A549 treated with CpdA at 1 μM for 4 hours (cell line): ENCODE measurements around the gene PLAU. TPM values are rescaled to one million over a fixed set of nuclear protein-coding genes. Genes with fewer than 3 reads are reported as not detected.

Experiments used
- total RNA-seq: library from RNA; stranded (reverse); fragments of 200-300 nt; extraction: Qiagen RNA extraction; gene quantifications from 5 replicates; pipeline ENCODE4 v1.2.3, GENCODE V29; 2022; ENCODE audit warnings: low read depth

Gene PLAU
- total RNA-seq = 155 to 168 TPM (median 161 TPM) in 5 replicates

GRCh38 chr10:73910764-73911552, at the start of gene PLAU:
Gene PLAU, plus strand, starts transcription at chr10:73911132. Its CDS starts 424 bp downstream, at chr10:73911556.

GRCh38 chr10:73874267-73875138, 36.4 kb upstream of the PLAU start, which contains the start of gene CAMK2G:
Gene CAMK2G, minus strand, starts transcription at chr10:73874555. Its CDS starts 94 bp downstream, at chr10:73874461.

Other genes with a start within 250 kb of the PLAU start
- 2.3 to 3.5 TPM (median 2.5 TPM) in 5 replicates for gene AGAP5, start 213.0 kb upstream of the PLAU start, total RNA-seq
- 54.4 to 65.8 TPM (median 63.6 TPM) in 5 replicates for gene SEC24C, start 166.8 kb upstream of the PLAU start, total RNA-seq
- gene CHCHD1, start 129.1 kb upstream of the PLAU start, total RNA-seq = 54.1 to 75.5 TPM (median 70.1 TPM) in 5 replicates
- 30.2 to 48.2 TPM (median 46.1 TPM) in 5 replicates for gene ZSWIM8, start 125.5 kb upstream of the PLAU start, total RNA-seq
- gene NDST2, start 99.5 kb upstream of the PLAU start, total RNA-seq = 12.0 to 17.7 TPM (median 16.8 TPM) in 5 replicates
- gene CAMK2G, start 36.6 kb upstream of the PLAU start, total RNA-seq = 16.9 to 19.9 TPM (median 19.5 TPM) in 5 replicates
- gene VCL, start 87.0 kb downstream of the PLAU start, total RNA-seq = 92.2 to 132 TPM (median 119 TPM) in 5 replicates
- 28.7 to 34.8 TPM (median 32.2 TPM) in 5 replicates for gene AP3M1, start 239.7 kb downstream of the PLAU start, total RNA-seq
- 34.0 to 36.4 TPM (median 34.4 TPM) in 5 replicates for gene ADK, start 240.1 kb downstream of the PLAU start, total RNA-seq